Measurements from ENCODE around the gene AADAT.

DNA sequence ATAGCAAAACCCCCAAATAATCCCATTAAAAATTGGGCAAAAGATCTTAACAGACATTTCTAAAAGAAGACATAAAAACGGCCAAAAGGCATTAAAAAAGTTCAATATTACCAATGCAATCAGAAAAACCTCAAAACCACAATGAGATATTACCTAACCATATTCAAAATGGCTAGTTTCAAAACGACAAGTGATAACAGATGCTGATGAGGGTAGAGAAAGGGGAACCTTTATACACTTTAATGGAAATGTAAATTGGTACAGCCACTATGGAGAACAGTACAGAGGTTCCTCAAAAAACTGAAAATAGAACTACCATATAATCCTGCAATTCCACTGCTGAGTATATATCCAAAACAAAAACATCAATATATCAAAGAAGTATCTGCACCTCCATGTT lies 6.2 kb downstream of the AADAT start:
- no peak for TF ChIP-seq SUZ12 (IDR thresholded peaks at IDR 0.05)
- TF ChIP-seq BHLHE40 (IDR thresholded peaks at IDR 0.05; ENCODE audit: borderline replicate concordance), result no peak
- TF ChIP-seq ELF4 (IDR thresholded peaks at IDR 0.05), result no peak
- no peak for TF ChIP-seq CTBP1 (IDR thresholded peaks at IDR 0.05; ENCODE audit: borderline replicate concordance)
- TF ChIP-seq ARNT (IDR thresholded peaks at IDR 0.05), result no peak

Measured in HEK293T (cell line).